Effector CD8-positive, alpha-beta T cell (primary cell): ENCODE data around the gene DHRS12.

ENCODE experiments used
- DNase-seq: peaks from one replicate; lab custom pipeline; 2025; lab: John Stamatoyannopoulos, UW

DHRS12 gene

GRCh38 chr13:51726446-51727193 is 77.3 kb downstream of the DHRS12 start:
- DNase-seq: no peak

GRCh38 chr13:51724721-51725120 is 79.2 kb downstream of the DHRS12 start:
- DNase-seq: no peak

GRCh38 chr13:51723529-51723928 is 80.4 kb downstream of the DHRS12 start:
- DNase-seq: no peak

GRCh38 chr13:51721496-51721895 is 82.5 kb downstream of the DHRS12 start:
- DNase-seq: no peak

- no peak for DNase-seq
These were observed 84.6 kb downstream of the DHRS12 start for GRCh38 chr13:51719394-51719793.
